Measurements from ENCODE around the gene SART1. TPM values are rescaled to one million over a fixed set of nuclear protein-coding genes. Genes with fewer than 3 reads are reported as not detected.

Gene SART1
- total RNA-seq, 1 donor from 2014 or later: 35.9 TPM

Other genes starting within 250 kb of the SART1 start
- gene KAT5, start 249.5 kb upstream of the SART1 start, total RNA-seq: 49.2 TPM
- gene RNASEH2C, start 240.9 kb upstream of the SART1 start, total RNA-seq: 48.8 TPM
- 8.7 TPM for gene AP5B1, start 180.8 kb upstream of the SART1 start, total RNA-seq
- gene OVOL1, start 174.7 kb upstream of the SART1 start, total RNA-seq: not detected
- 0.54 TPM for gene SNX32, start 127.8 kb upstream of the SART1 start, total RNA-seq
- 434 TPM for gene CFL1, start 103.6 kb upstream of the SART1 start, total RNA-seq
- gene MUS81, start 101.3 kb upstream of the SART1 start, total RNA-seq: 37.6 TPM
- 118 TPM for gene EFEMP2, start 88.9 kb upstream of the SART1 start, total RNA-seq
- gene CTSW, start 81.9 kb upstream of the SART1 start, total RNA-seq: 0.83 TPM
- gene FIBP, start 73.3 kb upstream of the SART1 start, total RNA-seq: 62.6 TPM
- 66.2 TPM for gene CCDC85B, start 71.1 kb upstream of the SART1 start, total RNA-seq
- gene FOSL1, start 61.3 kb upstream of the SART1 start, total RNA-seq: 2.0 TPM
- gene C11orf68, start 42.7 kb upstream of the SART1 start, total RNA-seq: 45.2 TPM
- gene DRAP1, start 42.3 kb upstream of the SART1 start, total RNA-seq: 113 TPM
- gene TSGA10IP, start 16.3 kb upstream of the SART1 start, total RNA-seq: not detected
- gene EIF1AD, start 40.4 kb downstream of the SART1 start, total RNA-seq: 18.1 TPM
- gene BANF1, start 40.8 kb downstream of the SART1 start, total RNA-seq: 195 TPM
- 1.5 TPM for gene CST6, start 50.3 kb downstream of the SART1 start, total RNA-seq
- 0.13 TPM for gene CATSPER1, start 64.7 kb downstream of the SART1 start, total RNA-seq
- gene GAL3ST3, start 87.4 kb downstream of the SART1 start, total RNA-seq: 3.1 TPM
- 85.8 TPM for gene SF3B2, start 90.6 kb downstream of the SART1 start, total RNA-seq
- 115 TPM for gene PACS1, start 108.5 kb downstream of the SART1 start, total RNA-seq

Data from cardiac septum (tissue), 1 donor.